Ramos (cell line): ENCODE measurements around the gene TMEM205.
"Not testable (repeated sequence)": the region's sequence is repeated elsewhere in the genome, so short reads cannot be mapped to it uniquely, and the experiment has no call there.

Source experiments
- in situ Hi-C: fragments of 300-500 bp; cut with MboI; formaldehyde crosslinking; loops from one replicate; pipeline ENCODE4 v1.14.3; 2022; ENCODE audit warnings: low sequenced_read_pairs; ENCODE audit not compliant: unreplicated experiment

TMEM205 gene

DNA sequence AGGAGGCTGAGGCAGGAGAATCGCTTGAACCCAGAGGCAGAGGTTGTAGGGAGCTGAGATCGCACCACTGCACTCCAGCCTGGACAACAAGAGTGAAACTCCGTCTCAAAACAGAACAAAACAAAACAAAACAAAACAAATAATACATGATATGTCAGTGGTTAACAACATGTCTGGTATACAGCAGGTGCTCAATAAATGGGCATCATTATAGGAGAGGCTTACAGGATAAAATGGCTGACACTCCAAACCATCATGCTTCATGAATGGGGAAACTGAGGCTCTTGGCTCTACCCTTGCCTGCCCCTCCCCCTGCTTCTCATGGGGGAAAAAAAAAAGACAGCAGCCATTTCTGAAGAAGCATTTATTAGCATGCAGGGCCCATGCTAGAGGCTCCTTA, 3.6 kb downstream of the TMEM205 start:
- in situ Hi-C loops = no loop called here

DNA sequence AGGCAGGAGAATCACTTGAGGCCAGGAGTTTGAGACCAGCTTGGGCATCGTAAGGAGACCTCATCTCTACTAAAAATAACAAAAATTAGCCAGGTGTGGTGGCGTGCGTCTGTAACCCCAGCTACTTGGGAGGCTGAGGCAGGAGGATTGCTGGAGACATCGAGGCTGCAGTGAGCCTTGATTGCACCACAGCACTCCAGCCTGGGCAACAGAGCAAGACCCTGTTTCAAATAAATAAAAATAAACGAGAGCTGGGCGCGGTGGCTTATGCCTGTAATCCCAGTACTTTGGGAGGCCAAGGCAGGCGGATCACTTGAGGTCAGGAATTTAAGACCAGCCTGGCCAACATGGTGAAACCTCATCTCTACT, 6.0 kb downstream of the TMEM205 start:
- in situ Hi-C loops = not testable (repeated sequence)

DNA sequence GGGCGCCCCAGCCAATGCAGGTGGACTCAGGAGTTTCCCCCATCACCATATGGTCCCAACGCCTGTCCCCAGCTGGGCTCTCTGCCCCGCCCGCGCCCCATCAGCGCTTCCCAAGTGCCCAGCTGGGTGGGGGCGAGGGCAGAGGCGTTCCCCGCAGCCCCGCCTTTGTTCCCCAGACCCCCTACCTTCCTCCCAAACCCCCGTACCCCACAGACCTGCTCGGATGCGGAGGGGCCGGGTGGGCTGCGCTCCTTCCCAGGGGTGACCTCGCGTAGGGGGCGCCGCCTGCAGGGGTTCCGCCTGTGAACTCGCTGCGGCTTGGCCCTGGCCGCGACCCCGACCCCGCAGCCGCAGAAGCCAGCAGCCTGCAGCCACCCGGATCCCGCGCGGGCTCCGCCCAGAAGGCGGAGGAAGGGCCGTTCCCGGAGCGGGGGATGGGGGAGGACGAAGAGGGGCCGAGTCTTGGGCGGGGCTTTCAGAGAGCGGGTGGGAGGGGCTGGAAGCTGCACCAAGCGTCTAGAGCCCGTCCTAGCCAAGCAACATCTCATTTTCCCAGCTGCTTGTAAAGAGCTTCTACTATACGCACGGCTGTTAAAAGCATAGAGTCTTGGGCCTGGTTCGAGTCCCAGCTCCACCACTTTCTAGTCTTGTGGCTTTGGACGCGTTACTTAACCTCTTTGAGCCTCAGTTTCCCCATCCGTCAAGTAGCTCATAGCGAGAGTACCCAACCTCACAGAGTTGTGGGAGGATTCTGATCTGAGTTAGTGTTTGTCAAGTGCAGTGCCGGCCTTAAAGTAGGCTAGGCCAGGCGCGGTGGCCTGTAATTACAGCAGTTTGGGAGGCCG, 6.6 kb downstream of the TMEM205 start, which contains the start of gene RAB3D:
TSS of gene RAB3D (minus strand) at position 404 of the 845 bp plus-strand sequence. CDS start 2,258 bp downstream, outside the sequence.
- in situ Hi-C loops = no loop called here

DNA sequence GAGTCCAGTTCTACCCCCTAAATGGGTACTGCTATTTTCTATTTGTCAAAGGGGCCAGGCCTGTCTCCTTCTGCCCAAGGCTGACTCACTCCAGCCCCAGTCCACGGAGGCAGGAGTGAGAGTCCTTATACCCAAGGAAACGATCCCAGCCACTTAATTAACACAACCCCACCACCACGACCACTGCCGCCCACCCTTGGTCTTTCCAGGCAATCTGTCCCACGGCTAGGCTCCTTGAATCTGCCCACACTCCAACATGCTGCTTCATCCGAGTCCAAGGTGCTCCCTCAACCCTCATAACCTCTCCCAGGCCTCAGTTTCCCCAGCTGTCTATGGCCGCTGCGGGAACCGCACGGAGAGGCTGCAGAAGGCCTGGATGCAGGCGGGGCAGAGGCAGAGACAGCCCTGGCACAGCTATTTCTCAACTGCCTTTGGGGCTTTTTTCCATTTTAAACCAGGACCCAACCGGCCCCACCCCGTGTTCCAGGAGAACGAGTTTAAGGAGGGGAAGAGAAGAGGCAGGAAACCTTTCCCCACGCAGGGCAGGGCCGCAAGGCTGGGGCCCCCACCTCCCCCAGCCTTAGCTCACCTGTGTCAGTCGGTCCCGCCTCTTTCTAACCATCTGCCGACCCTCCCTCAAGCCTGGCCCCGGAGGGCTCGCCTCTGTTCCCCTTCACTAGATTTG, 7.4 kb downstream of the TMEM205 start:
- in situ Hi-C loops = no loop called here

DNA sequence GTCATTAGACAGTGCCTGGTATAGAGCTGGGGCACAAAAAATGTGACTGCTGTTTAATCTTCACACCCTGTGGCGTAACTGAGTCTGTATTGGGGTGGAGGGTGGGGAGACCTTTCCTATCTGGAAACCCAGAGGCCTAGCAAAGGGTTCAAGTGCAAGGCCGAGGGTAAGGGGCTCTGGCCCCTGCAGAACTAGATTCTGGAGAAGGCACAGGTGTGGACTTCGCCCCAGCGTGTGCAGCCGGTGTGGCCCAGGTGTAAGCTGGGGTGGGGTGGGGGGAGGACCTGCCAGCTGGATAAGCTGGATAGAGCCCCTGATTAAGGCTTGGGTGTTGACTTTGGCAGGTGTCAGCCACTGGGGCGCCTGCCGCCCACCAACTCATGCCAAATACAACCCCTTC, 7.9 kb downstream of the TMEM205 start:
- in situ Hi-C loops = no loop called here

DNA sequence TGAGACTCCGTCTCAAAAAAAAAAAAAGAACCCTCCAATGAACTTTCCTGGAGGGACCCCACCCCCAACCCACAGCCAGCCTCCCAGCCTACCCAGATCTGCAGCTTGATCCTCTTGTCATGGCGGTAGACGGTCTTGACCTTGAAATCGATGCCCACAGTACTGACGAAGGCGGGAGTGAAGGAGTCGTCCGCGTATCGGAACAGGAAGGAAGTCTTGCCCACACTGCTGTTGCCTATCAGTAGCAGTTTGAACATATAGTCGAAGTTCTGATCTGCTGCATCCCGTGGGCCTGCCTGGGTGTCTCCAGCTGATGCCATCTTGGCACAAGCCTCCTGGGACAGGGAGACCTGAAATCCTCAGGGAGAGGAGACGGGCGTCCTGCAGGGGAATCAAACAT, 9.0 kb downstream of the TMEM205 start:
- in situ Hi-C loops = no loop called here

DNA sequence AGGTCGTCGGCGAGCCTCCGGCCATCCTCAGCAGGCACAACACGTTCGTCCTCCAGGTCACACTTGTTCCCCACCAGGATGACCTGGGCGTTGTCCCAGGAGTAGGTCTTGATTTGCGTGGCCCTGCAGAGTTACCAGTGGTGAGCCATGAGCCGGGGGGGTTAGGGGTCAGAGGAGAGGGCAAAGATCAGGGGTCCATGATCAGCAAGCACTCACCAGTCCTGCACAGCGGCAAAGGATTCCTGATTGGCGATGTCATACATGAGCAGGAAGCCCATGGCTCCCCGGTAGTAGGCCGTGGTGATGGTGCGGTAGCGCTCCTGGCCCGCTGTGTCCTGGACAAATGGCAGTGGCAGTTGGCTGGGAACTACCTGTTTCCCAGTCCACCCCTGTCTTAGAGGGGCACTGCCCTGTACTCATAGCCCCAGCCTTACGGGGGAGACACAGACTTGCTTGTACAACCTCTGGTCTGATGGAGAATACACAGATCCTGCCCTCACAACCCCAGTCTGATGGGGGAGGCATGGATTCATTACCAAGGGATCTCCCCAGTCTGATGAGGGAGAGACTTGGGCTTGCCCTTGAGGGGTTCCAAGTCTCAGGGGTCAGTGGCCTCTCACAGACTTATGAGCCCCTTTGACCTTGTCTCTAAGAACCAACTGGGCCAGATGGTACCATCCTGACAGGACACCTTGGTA, 10.5 kb downstream of the TMEM205 start:
- in situ Hi-C loops = no loop called here

DNA sequence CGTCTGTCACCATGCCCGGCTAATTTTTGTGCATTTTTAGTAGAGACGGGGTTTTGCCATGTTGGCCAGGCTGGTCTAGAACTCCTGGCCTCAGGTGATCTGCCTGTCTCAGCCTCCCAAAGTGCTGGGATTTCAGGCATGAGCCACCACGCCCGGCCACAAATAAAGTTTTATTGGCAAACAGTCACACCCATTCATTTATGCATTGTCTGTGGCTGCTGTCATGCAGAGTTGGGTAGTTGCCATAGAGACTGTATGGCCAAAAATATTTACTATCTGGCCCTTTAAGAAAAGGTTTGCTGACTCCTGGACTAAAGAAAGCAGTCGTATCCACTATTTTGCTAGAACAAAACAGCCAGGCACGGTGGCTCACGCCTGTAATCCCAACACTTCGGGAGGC, 12.2 kb downstream of the TMEM205 start:
- in situ Hi-C loops = not testable (repeated sequence)

DNA sequence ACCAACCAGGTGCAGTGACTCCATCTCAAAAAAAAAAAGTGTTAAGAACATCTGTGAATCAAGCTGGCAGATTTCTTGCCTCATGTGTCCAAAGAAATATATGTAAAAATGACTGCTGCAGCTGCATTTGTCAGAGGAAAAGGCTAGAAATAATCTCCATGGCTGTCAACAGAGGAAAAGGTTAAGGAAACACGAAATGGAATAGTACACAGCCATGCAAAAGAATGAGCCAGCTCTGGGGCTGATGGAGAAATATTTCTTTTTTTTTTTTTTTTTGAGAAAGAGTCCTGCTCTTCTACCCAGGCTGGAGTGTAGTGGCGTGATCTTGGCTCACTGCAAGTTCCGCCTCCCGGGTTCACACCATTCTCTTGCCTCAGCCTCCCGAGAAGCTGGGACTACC, 13.2 kb downstream of the TMEM205 start:
- in situ Hi-C loops = no loop called here

DNA sequence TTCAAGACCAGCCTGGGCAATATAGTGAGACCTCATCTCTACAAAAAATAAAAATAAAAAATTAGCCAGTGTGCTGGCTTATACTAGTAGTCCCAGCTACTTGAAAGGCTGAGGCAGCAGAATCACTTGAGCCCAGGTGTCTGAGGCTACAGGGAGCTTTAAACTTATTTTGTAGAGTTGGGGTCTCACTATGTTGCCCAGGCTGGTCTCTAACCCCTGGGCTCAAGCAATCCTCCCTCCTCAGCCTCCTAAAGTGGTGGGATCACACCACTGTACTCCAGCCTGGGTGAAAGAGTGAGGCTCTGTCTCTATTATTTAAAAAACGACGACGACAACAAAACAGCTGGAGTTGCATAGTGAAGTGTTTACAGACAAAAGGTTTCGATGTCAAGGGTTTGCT, 14.6 kb downstream of the TMEM205 start:
- in situ Hi-C loops = no loop called here

DNA sequence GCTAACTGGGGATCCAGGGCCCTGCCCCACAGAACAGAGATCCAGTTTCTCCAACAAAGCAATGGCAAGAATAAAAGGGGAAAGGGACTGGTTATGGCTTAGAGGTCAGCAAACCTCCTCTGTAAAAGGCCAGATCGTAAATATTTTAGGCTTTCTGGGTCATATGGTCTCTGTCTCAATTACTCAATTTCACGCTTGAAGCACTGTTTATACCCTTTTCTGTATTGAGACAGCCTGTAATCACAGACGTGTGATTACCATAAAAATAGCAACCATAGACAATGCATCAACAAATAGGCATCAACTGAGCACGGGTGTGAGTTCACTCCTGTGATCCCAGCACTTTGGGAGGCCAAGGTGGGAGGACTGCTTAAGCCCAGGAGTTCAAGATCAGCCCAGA, 15.9 kb downstream of the TMEM205 start:
- in situ Hi-C loops = no loop called here

DNA sequence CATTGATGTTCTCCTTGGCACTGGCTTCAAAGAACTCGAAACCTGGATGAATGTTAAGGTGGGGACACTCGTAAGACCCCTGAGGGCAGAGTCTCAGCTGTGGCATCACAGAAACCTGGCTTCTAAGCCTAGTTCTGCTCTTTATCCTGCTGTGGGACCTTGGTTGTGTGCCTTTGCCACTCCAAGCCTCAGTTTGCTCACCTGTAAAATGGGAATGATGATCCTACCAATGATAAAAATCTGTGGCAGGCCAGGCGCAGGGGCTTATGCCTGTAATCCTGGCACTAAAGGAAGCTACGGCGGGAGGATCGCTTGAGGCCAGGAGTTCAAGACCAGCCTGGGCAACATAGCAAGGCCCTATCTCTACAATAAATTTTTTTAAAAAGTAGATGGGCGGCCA, 20.5 kb downstream of the TMEM205 start:
- in situ Hi-C loops = no loop called here

DNA sequence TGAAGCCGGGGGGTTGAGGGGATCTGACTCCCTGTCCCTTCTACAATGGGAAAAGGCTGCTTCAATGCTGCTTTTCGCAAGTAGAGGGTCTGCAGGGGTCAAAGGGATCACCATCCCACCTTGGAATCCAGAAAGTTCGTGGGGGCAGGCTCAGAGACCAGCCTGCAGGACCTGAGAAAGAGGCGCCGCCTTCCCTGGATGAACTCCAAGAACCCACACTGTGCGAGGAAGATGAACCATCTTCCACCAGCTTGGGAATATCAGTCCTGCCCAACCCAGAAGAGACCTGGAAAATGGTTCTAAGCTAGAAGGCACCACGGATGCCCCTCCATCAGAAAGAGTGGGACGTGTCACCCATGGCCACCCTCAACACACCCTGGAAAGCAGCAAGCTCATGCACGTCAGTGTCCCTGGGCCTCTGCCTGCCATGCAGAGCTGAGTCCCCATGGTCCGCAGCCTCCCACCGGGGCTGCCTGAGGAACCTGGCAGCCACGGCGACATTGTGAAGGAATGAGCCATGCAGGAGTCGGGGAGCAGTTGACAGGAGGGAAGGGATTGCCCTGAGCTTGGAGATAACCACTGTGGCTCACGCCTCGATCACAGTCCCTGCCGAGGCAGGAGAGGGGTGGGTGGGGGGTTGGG, 21.2 kb downstream of the TMEM205 start:
- in situ Hi-C loops = no loop called here

DNA sequence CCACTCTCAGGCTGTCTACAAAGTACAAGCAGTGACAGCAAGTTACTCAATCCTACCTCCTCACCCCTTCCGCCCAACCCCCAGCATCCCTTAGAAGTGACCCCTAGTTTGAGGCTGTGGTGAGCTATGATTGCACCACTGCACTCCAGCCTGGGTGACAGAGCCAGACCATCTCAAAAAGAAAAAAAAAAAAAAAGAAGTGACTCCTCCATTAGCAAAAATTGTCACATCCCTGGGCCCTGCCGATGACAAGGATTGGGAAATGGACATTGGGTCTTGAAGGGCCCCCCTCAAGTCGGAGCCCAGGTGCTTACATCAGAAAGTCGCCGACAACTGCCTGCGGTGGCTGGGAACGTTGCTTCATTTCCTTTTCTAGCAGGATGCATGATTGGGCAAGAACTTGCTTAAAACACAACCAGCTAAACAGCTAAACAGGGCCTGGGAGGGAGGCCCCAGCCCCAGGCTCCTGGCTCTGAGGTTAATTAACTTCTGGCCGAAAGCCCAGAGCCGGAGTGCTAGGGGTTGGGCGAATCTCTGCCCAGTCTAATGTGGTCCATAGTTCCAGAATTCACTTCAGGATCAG, 21.9 kb downstream of the TMEM205 start:
- in situ Hi-C loops = no loop called here

DNA sequence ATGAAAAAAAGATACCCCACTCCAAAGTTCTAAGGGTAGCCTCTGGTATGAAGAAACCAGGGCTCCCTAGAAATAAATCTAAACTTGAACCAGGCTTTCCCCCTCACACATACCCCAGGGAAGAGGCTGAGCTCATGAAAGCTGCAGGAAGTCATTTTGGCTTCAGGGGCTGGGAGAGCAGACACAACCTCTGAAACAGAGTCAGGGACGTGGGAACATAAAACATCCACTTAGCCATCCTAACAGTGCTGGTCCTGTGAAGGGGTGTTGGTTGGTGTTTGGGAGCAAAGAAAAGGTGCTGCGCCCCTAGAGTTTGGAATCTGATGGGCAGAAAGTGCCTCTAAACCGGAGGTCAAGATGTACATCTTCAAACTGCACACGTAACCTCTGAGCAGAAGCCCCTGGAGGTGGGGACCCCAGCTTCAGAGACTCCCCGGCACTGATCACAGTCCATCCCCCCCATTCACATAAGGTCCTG, 22.4 kb downstream of the TMEM205 start:
- in situ Hi-C loops = no loop called here

DNA sequence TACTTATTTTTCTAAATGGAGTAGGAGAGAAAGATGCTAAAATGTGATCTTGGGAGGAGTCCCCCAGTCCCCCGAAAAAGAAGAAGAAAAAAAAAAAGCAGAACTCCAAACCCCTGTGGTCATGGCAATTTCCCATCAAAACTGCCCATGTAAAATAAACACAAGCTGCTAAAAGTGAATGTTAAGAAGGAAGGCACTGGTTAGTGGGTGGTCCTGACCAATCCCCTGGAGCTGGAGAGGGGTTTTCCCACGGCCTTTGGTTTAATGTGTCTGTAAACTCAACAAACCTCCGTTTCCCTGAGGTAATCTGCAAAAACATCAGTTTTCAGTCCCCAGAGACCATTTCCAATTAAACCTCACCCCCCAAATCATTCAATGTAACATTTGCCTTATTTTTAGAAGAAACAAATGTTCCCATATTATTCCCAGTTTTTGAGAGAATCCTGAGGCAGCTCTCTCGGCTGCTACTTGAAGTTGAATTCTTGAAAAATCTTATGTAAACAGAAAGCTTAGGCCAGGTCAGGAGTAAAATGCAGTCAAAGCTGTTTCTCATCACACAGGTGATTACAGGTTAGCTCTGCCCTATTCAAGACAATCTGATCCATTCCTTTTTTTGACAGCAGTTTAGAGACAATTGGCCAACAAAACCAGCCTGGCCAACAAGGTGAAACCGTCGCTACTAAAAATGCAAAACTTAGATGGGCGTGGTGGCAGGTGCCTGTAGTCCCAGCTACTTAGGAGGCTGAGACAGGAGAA, 23.6 kb downstream of the TMEM205 start:
- in situ Hi-C loops = no loop called here

DNA sequence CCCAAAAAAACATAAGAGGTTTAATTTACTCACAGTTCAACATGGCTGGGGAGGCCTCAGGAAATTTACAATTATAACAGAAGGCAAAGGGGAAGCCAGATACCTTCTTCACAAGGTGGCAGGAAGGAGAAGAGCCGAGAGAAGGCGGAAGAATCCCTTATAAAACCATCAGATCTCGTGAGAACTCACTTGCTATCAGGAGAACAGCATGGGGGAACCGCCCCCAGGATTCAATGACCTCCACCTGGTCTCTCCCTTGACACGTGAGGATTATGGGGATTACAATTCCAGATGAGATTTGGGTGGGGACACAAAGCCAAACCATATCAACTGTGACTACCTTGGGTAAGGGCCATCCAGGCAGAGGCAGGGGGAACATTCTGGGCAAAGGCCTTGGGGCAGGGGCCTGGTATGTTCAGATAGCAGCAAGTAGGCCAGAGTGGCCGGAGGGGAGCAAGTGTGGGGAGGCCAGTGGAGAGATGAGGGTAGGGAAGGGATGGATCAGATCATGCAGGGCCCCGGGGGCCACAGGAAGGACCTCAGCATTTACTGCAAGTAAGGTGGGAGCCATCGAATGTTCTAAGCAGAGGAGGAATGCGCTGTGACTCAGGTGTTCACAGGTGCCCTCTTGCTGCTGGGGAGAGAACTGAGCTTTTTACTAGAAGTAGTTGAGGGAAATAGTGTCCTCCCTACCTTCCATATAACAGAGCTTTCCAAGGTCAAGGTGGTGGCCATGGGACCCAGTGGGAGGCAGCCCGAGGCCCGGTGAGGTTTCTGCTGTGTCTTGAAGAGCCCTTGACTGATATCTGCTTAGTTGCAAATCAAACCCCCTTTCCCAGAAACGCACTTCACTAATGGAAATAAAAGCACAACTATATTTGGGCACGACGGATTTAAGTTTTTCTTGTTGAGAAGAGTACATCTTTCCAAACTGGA, 24.6 kb downstream of the TMEM205 start:
- in situ Hi-C loops = no loop called here

DNA sequence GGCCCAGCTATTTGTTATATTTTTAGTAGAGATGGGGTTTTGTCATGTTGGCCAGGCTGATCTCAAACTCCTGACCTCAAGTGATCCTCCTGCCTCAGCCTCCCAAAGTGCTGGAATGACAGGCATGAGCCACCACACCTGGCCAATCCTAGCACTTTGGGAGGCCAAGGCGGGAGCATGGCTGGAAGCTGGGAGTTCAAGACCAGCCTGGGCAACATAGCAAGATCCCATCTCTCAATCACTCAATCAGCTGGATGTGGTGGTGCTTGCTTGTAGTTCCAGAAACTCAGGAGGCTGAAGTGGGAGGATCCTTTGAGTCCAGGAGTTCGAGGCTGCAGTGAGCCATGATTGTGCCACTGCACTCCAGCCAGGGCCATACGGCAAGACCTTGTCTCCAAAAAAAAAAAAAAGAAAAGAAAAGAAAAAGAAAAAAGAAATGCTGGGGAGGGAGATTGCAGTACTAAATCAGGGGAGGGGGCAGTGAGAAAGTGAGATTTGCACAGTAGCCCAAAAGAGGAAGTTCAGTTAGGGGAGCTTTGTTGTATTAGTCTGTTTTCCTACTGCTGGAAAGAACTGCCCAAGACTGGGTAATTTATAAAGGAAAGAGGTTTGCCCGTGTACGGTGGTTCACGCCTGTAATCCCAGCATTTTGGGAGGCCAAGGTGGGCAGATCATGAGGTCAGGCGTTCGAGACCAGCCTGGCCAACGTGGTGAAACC, 25.6 kb downstream of the TMEM205 start:
- in situ Hi-C loops = not testable (repeated sequence)
